ENCODE data around the gene CHMP1A. TPM values are rescaled to one million over a fixed set of nuclear protein-coding genes. Genes with fewer than 3 reads are reported as not detected.
A peak's percentile ranks its signal among the peaks of the same experiment; 100 is the strongest.
"Not testable (repeated sequence)": the region's sequence is repeated elsewhere in the genome, so short reads cannot be mapped to it uniquely, and the experiment has no call there.

Gene CHMP1A
- total RNA-seq, 1 donor from 2014 or later = 65.3 TPM

GRCh38 chr16:89701425-89702406 is 44.2 kb upstream of the CHMP1A start, which contains the start of gene SPATA2L:
Gene SPATA2L, minus strand, starts transcription at chr16:89701705. Its CDS starts 473 bp downstream, at chr16:89701232.
- Mint-ChIP-seq H3K36me3 (ENCODE audit: low read depth) (no peaks in the 10 kb centered on the region), H3K27me3 (ENCODE audit: low read depth) (no peaks in the 10 kb centered on the region), H3K27ac (ENCODE audit: unreplicated experiment) (peak within 1 kb of the TSS; percentile 87), H3K4me3 (ENCODE audit: unreplicated experiment) (peak within 1 kb of the TSS; percentile 69), H3K4me1 (ENCODE audit: low read depth) (peaks cover 11% of the 10 kb centered on the region), H3K9me3 (ENCODE audit: low read depth) (no peaks in the 10 kb centered on the region)
- DNase-seq (ENCODE audit: low spot score) = no peak
- TF ChIP-seq CTCF (IDR thresholded peaks at IDR 0.05) = peak; percentile 52

GRCh38 chr16:89700649-89701424 is 43.3 kb upstream of the CHMP1A start:
- peak; percentile 69 for TF ChIP-seq CTCF (IDR thresholded peaks at IDR 0.05)
- H3K4me3 Mint-ChIP-seq (ENCODE audit: unreplicated experiment) = peak overlapping the region; percentile 69
- peak; percentile 92 for DNase-seq (ENCODE audit: low spot score)

GRCh38 chr16:89700100-89700648 is 42.7 kb upstream of the CHMP1A start:
- Mint-ChIP-seq H3K27me3 (ENCODE audit: low read depth) (no peaks in the 10 kb centered on the region), H3K4me1 (ENCODE audit: low read depth) (peaks cover 5% of the 10 kb centered on the region), H3K27ac (ENCODE audit: unreplicated experiment) (peak overlapping the region; percentile 87), H3K9me3 (ENCODE audit: low read depth) (no peaks in the 10 kb centered on the region), H3K4me3 (ENCODE audit: unreplicated experiment) (peak overlapping the region; percentile 69), H3K36me3 (ENCODE audit: low read depth) (no peaks in the 10 kb centered on the region)
- peak; percentile 99 for DNase-seq (ENCODE audit: low spot score)
- TF ChIP-seq CTCF (IDR thresholded peaks at IDR 0.05) = peak; percentile 75

More at GRCh38 chr16:89700649-89701424, 43.3 kb upstream of the CHMP1A start:
- peak overlapping the region; percentile 87 for H3K27ac Mint-ChIP-seq (ENCODE audit: unreplicated experiment)
- peaks cover 6% of the 10 kb centered on the region for H3K4me1 Mint-ChIP-seq (ENCODE audit: low read depth)
- H3K36me3 Mint-ChIP-seq (ENCODE audit: low read depth) = no peaks in the 10 kb centered on the region
- no peaks in the 10 kb centered on the region for H3K27me3 Mint-ChIP-seq (ENCODE audit: low read depth)
- no peaks in the 10 kb centered on the region for H3K9me3 Mint-ChIP-seq (ENCODE audit: low read depth)

- H3K36me3 Mint-ChIP-seq (ENCODE audit: low read depth); DNase-seq (ENCODE audit: low spot score); H3K9me3 Mint-ChIP-seq (ENCODE audit: low read depth); H3K27me3 Mint-ChIP-seq (ENCODE audit: low read depth); H3K4me1 Mint-ChIP-seq (ENCODE audit: low read depth): not testable (repeated sequence)
- Mint-ChIP-seq H3K27ac (ENCODE audit: unreplicated experiment) (peak overlapping the region; percentile 87), H3K4me3 (ENCODE audit: unreplicated experiment) (peak overlapping the region; percentile 69)
These were observed 42.2 kb upstream of the CHMP1A start for GRCh38 chr16:89699629-89700099.

- H3K27ac Mint-ChIP-seq (ENCODE audit: unreplicated experiment); DNase-seq (ENCODE audit: low spot score); H3K9me3 Mint-ChIP-seq (ENCODE audit: low read depth); H3K4me3 Mint-ChIP-seq (ENCODE audit: unreplicated experiment); H3K27me3 Mint-ChIP-seq (ENCODE audit: low read depth); H3K36me3 Mint-ChIP-seq (ENCODE audit: low read depth); H3K4me1 Mint-ChIP-seq (ENCODE audit: low read depth): not testable (repeated sequence)
These were observed 41.2 kb upstream of the CHMP1A start for GRCh38 chr16:89698717-89699116.

Measured in chondrocyte (in vitro differentiated cells).